ENCODE data around the gene ARID1A.

GRCh38 chr1:26780344-26780957 is 84.6 kb downstream of the ARID1A start:
- TF ChIP-seq, protein P1, sequence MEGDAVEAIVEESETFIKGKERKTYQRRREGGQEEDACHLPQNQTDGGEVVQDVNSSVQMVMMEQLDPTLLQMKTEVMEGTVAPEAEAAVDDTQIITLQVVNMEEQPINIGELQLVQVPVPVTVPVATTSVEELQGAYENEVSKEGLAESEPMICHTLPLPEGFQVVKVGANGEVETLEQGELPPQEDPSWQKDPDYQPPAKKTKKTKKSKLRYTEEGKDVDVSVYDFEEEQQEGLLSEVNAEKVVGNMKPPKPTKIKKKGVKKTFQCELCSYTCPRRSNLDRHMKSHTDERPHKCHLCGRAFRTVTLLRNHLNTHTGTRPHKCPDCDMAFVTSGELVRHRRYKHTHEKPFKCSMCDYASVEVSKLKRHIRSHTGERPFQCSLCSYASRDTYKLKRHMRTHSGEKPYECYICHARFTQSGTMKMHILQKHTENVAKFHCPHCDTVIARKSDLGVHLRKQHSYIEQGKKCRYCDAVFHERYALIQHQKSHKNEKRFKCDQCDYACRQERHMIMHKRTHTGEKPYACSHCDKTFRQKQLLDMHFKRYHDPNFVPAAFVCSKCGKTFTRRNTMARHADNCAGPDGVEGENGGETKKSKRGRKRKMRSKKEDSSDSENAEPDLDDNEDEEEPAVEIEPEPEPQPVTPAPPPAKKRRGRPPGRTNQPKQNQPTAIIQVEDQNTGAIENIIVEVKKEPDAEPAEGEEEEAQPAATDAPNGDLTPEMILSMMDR (IDR thresholded peaks at IDR 0.05), result no peak
- TF ChIP-seq POLR2A (IDR thresholded peaks at IDR 0.05) (no peak), EP300 (IDR thresholded peaks at IDR 0.05) (no peak)
